ENCODE data around the gene OR8A1.
A peak's percentile ranks its signal among the peaks of the same experiment; 100 is the strongest.

OR8A1 gene

GRCh38 chr11:124569697-124570096 lies at the start of gene OR8A1:
Gene OR8A1, plus strand, starts transcription at chr11:124569997. Its CDS starts 123 bp downstream, at chr11:124570120.
- DNase-seq = no peak

GRCh38 chr11:124520550-124520854 lies 49.3 kb upstream of the OR8A1 start:
- DNase-seq = no peak

- no peak for DNase-seq
Measured at GRCh38 chr11:124533626-124534025, 36.2 kb upstream of the OR8A1 start.

GRCh38 chr11:124534051-124534450 lies 35.7 kb upstream of the OR8A1 start:
- no peak for DNase-seq

- no peak for DNase-seq
Measured at GRCh38 chr11:124535552-124536232, 34.1 kb upstream of the OR8A1 start.

- DNase-seq = no peak
Measured at GRCh38 chr11:124536520-124536919, 33.3 kb upstream of the OR8A1 start.

- no peak for DNase-seq
Measured at GRCh38 chr11:124538019-124538418, 31.8 kb upstream of the OR8A1 start.

GRCh38 chr11:124541204-124541603 lies 28.6 kb upstream of the OR8A1 start:
- no peak for DNase-seq

GRCh38 chr11:124543145-124543544 lies 26.7 kb upstream of the OR8A1 start:
- no peak for DNase-seq

GRCh38 chr11:124543554-124543953 lies 26.2 kb upstream of the OR8A1 start, which contains the start of gene OR8B12:
Gene OR8B12, minus strand, starts transcription at chr11:124543654. Its CDS starts 0 bp downstream, at chr11:124543654.
- no peak for DNase-seq

GRCh38 chr11:124551189-124551588 lies 18.6 kb upstream of the OR8A1 start:
- no peak for DNase-seq

- DNase-seq = no peak
Measured at GRCh38 chr11:124551987-124552386, 17.8 kb upstream of the OR8A1 start.

- DNase-seq = no peak
Measured at GRCh38 chr11:124556828-124557227, 13.0 kb upstream of the OR8A1 start.

GRCh38 chr11:124570160-124570559 lies 363 bp downstream of the OR8A1 start:
- DNase-seq = no peak

- DNase-seq = no peak
Measured at GRCh38 chr11:124577716-124578427, 8.1 kb downstream of the OR8A1 start.

- DNase-seq = no peak
Measured at GRCh38 chr11:124578761-124579160, 9.0 kb downstream of the OR8A1 start.

GRCh38 chr11:124581817-124582216 lies 12.0 kb downstream of the OR8A1 start:
- DNase-seq = no peak

GRCh38 chr11:124582565-124582964 lies 12.8 kb downstream of the OR8A1 start:
- no peak for DNase-seq

GRCh38 chr11:124583781-124584180 lies 14.0 kb downstream of the OR8A1 start:
- no peak for DNase-seq

GRCh38 chr11:124584681-124585372 lies 15.0 kb downstream of the OR8A1 start:
- no peak for DNase-seq

- DNase-seq = peak; percentile 45
Measured at GRCh38 chr11:124586238-124586860, 16.6 kb downstream of the OR8A1 start.

- DNase-seq = no peak
Measured at GRCh38 chr11:124591430-124591829, 21.6 kb downstream of the OR8A1 start.

GRCh38 chr11:124592627-124593026 lies 22.8 kb downstream of the OR8A1 start:
- DNase-seq = no peak

- no peak for DNase-seq
Measured at GRCh38 chr11:124595302-124595701, 25.5 kb downstream of the OR8A1 start.

Measured in NCI-H774 (cell line).